Activated CD4-positive, alpha-beta T cell treated with anti-CD3 and anti-CD28 coated beads for 4 hours (primary cell): Measurements from ENCODE around the gene PIEZO2.

Experiments
- DNase-seq, 2 donors: peaks; one replicate each; pipeline ENCODE4 v3.0.0-alpha.2; 2020

Gene PIEZO2

GRCh38 chr18:10771053-10771709, 378.2 kb downstream of the PIEZO2 start:
- no peak for DNase-seq

GRCh38 chr18:10770264-10770663, 379.1 kb downstream of the PIEZO2 start:
- DNase-seq = no peak

GRCh38 chr18:10768221-10768620, 381.1 kb downstream of the PIEZO2 start:
- no peak for DNase-seq

- DNase-seq = no peak
These were observed 381.7 kb downstream of the PIEZO2 start for GRCh38 chr18:10767658-10768057.

GRCh38 chr18:10760986-10761385, 388.4 kb downstream of the PIEZO2 start:
- no peak for DNase-seq

GRCh38 chr18:10759241-10759640, 390.1 kb downstream of the PIEZO2 start:
- no peak for DNase-seq

GRCh38 chr18:10757946-10758345, 391.4 kb downstream of the PIEZO2 start:
- no peak for DNase-seq

- DNase-seq = no peak
These were observed 392.0 kb downstream of the PIEZO2 start for GRCh38 chr18:10757349-10757748.

GRCh38 chr18:10755855-10756254, 393.5 kb downstream of the PIEZO2 start:
- DNase-seq = no peak

GRCh38 chr18:10754128-10754527, 395.2 kb downstream of the PIEZO2 start:
- no peak for DNase-seq

- no peak for DNase-seq
These were observed 397.0 kb downstream of the PIEZO2 start for GRCh38 chr18:10752382-10752781.

- DNase-seq = no peak
These were observed 397.7 kb downstream of the PIEZO2 start for GRCh38 chr18:10751653-10752052.

GRCh38 chr18:10750191-10751035, 399.0 kb downstream of the PIEZO2 start:
- no peak for DNase-seq

GRCh38 chr18:10748641-10749040, 400.7 kb downstream of the PIEZO2 start:
- no peak for DNase-seq

- no peak for DNase-seq
These were observed 403.4 kb downstream of the PIEZO2 start for GRCh38 chr18:10745971-10746370.

GRCh38 chr18:10745219-10745618, 404.1 kb downstream of the PIEZO2 start:
- DNase-seq = no peak

- no peak for DNase-seq
These were observed 405.6 kb downstream of the PIEZO2 start for GRCh38 chr18:10743766-10744165.

GRCh38 chr18:10739152-10739551, 410.2 kb downstream of the PIEZO2 start:
- DNase-seq = no peak

- no peak for DNase-seq
These were observed 412.4 kb downstream of the PIEZO2 start for GRCh38 chr18:10736984-10737383.

- no peak for DNase-seq
These were observed 416.4 kb downstream of the PIEZO2 start for GRCh38 chr18:10732990-10733389.

GRCh38 chr18:10727477-10727876, 421.9 kb downstream of the PIEZO2 start:
- no peak for DNase-seq

GRCh38 chr18:10726198-10727068, 422.9 kb downstream of the PIEZO2 start:
- DNase-seq = no peak

GRCh38 chr18:10724666-10725065, 424.7 kb downstream of the PIEZO2 start:
- DNase-seq = no peak
